Measurements from ENCODE around the gene ABCA5.
"Not testable (repeated sequence)": the region's sequence is repeated elsewhere in the genome, so short reads cannot be mapped to it uniquely, and the experiment has no call there.

Gene ABCA5

DNA sequence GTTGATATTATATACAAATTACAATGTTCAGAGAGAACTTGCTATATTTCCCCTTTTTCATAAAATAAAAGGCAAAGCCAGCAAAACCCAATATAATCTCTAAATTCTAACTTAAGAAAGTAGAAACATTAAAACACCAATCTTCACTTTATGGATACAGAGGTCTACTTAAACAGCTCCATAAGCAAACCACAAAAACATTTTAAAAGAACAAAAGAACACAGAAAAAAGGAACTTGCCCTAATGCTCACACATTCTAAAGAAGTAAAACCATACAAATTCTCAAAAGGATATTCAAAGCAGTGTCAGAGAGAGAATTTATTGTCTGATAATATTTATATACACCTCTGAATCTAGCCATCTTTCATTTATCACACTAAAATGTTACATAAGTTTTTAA, 98.9 kb downstream of the ABCA5 start:
- in situ Hi-C loops (cut with MboI; ENCODE audit: low pct_unique_long_range_greater_than_20kb, low sequenced_read_pairs) = loop anchor here (25.0 kb wide), 1 partner anchor 166 kb away; the partner anchor contains the start of gene ABCA9
- DNase-seq = no peak

DNA sequence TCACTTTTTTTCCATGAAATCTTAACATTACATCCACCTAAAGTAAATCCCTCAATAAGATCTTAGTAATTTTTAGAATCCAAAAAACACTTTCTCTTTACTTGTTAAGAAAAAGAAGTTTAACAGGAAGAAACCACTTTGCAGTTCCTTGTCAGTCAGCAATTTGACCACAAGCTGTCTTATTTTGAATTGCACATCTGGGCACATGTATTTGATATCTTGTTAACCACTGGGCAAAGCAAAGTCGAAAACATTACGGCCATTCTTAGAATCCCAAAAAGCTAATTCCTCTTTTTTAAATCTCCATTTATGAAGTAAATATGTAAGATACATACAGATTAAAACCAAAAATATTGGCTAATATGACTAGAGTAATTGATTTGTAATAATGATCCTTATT, 99.4 kb downstream of the ABCA5 start:
- peak; percentile 88 for DNase-seq
- in situ Hi-C loops (cut with MboI; ENCODE audit: low pct_unique_long_range_greater_than_20kb, low sequenced_read_pairs) = loop anchor here (25.0 kb wide), 1 partner anchor 165 kb away; the partner anchor contains the start of gene ABCA9

DNA sequence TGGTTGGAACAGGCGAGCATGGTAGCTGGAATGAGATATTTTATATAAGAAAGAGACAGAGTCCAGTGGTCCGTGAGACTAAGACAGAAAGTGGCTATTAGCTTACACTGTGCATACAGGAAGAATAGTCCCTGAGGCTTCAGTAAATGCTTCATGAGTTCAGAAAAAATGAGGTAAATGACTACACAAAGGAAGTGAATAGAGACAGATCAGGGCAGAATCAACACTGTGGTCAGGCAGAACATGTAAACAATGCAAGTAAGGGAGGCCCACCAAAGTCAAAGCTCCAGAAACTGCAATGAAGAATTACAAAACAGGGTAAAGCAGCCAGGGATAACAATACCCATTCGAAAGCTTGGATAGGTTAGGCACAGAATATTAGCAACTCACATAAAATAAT, 103.1 kb downstream of the ABCA5 start:
- no peak for DNase-seq
- in situ Hi-C loops (cut with MboI; ENCODE audit: low pct_unique_long_range_greater_than_20kb, low sequenced_read_pairs) = no loop called here

DNA sequence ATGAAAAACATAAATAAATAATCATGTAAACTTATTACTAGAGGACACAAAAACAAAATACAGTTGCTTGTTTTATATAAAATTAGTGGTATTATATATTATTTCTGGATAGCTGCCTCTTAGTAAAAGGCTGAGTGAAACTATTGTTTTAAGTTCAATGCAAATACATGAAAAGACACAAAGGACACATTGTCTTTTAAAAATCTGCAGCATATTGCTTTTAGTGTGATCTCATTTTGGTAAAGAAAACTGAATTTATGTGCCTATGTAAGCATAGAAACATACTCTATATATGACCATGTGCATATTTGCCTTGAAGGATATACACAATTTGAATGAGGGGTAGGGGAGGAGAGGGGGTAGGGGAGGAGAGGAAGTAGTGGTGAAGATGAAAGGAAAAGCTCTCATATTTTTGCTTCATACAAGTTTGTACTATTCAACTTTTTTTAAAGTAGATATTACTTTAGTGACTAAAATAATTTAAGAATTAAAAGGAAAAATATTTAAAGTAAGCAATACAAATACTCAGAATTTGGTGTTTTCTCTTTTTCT, 104.2 kb downstream of the ABCA5 start:
- in situ Hi-C loops (cut with MboI; ENCODE audit: low pct_unique_long_range_greater_than_20kb, low sequenced_read_pairs) = no loop called here
- no peak for DNase-seq

DNA sequence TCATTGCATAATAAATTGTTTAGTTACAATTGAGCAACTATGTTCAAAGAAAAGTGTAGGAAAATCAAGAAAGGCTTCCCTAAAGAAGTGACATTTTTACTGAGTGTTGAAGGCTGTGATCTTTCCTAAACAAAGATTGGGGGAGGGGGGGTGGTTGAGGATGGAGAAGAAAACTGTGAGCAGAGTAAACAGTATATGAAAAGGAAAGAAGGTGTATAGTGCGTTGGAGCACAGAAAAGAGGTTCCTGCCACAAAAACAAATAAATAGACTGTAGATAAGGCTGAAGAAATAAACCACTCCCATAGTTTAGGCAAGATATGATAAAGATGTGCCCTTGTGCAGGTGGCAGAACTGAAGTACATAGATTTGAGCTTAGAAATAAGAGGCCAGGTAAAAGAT, 106.8 kb downstream of the ABCA5 start:
- in situ Hi-C loops (cut with MboI; ENCODE audit: low pct_unique_long_range_greater_than_20kb, low sequenced_read_pairs) = no loop called here

DNA sequence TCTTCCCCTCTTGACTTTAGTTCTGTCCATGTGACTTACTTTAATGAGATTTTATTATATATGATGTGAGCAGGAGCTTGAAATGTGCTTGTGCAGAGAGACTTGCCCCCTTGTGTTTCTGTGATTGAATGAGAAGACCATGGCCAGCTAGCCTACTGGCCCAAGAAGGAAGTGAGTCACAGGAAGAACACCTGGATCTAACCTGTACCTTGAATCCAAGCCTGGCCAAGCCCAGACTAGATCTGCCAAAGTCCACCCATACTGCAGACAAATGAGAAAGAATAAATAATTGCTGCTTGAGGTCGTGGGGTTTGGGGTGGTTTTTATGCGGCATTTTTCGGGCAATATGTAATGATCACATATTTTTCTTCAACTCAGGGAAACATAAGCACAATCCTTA, 107.9 kb downstream of the ABCA5 start:
- in situ Hi-C loops (cut with MboI; ENCODE audit: low pct_unique_long_range_greater_than_20kb, low sequenced_read_pairs) = no loop called here
- DNase-seq = no peak

More for the DNA sequence above, 106.8 kb downstream of the ABCA5 start:
- no peak for DNase-seq

DNA sequence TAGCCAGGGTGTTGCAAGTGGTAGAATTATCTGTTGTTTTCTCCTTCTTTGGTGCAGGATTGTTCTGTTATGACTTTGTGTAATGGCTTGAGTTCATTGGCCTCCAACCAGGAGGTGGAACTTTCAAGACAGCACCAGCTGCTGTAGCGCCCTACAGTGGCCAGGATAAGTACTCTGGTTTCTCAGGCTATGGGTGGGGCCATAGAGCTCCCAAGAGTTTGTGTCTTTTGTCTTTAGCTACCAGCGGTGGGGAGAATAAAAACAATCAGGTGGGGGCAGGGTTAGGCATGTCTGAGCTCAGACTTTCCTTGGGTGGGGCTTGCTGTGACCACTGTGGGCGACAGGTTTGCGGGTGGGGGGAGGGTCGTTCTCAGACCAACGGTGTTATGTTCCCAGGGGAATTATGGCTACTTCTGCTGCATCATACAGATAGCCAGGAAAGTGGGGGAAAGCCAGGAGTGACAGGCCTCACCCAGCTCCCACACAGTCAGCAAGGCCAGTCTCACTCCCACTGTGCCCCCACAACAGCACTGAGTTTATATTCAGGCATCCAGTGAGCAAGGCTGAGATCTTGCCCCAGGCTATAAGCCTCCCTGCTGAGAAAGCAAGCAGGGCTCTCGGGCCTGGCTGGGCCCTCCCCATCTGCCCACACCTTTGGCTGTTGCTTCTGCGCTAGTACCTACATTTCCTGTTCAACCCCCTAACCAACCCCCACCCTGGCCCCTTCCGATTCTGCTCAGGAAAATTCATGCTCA, 113.7 kb downstream of the ABCA5 start:
- in situ Hi-C loops (cut with MboI; ENCODE audit: low pct_unique_long_range_greater_than_20kb, low sequenced_read_pairs) = no loop called here

DNA sequence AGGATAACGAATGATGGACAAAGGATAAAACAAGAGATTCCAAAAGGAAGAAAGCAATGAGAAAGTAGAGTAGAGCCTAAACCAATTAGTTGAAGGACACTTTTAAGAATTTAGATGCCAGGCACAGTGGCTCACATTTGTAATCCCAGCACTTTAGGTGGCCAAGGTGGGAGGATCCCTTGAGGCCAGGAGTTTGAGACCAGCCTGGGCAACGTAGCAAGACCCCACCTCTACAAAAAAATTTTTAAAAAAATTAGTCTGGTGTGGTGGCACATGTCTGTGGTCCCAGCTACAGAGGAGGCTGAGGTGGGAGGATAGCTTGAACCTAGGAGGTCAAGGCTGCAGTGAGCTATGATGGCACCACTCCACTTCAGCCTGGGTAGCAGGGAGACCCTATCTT, 118.3 kb downstream of the ABCA5 start:
- in situ Hi-C loops (cut with MboI; ENCODE audit: low pct_unique_long_range_greater_than_20kb, low sequenced_read_pairs) = no loop called here
- DNase-seq = no peak

More for the DNA sequence above, 113.7 kb downstream of the ABCA5 start:
- DNase-seq = peak; percentile 75

DNA sequence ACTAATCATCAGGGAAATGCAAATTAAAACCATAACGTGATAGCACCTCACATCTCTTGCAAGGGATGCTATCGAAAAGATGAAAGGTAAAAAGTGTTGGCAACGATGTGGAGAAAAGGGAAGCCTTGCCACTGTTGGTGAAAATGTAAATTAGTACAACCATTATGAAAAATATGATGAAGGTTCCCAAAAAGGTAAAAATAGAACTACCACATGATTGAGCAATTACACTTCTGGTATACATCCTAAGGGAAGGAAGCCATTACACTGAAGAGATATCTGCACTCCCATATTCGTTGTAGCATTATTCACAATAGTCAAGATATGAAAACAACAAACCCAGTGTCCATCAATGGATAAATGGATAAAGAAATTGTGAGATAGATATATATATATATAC, 119.8 kb downstream of the ABCA5 start:
- peak; percentile 74 for DNase-seq
- in situ Hi-C loops (cut with MboI; ENCODE audit: low pct_unique_long_range_greater_than_20kb, low sequenced_read_pairs) = no loop called here

DNA sequence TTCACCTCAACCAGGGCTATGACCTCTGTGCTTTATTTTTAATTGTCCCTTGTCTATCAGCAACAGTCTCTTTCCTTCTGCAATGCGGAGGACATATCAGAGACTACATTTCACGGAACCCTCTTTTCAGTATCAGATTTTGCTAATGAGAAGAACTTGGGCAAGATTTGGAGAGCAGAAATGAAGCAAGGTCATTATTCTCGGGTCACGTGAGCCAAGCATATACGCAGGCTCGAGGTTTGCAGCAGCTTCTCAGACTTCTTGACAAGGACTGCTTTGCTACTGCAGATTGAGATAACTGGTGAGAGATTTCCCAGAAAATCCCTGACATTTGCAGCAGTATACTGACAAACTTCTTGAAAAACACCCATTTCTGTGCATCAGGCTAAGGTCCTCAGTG, 128.7 kb downstream of the ABCA5 start:
- in situ Hi-C loops (cut with MboI; ENCODE audit: low pct_unique_long_range_greater_than_20kb, low sequenced_read_pairs) = no loop called here
- no peak for DNase-seq

DNA sequence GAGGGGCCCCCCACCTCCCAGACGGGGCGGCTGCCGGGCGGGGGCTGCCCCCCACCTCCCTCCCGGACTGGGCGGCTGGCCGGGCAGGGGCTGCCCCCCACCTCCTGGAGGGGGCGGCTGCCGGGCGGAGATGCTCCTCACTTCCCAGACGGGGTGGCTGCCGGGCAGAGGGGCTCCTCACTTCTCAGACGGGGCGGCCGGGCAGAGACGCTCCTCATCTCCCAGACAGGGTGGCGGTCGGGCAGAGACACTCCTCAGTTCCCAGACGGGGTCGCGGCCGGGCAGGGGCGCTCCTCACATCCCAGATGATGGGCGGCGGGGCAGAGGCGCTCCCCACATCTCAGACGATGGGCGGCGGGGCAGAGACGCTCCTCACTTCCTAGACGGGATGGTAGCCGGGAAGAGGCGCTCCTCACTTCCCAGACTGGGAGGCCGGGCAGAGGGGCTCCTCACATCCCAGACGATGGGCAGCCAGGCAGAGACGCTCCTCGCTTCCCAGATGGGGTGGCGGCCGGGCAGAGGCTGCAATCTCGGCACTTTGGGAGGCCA, 130.8 kb downstream of the ABCA5 start:
- DNase-seq; in situ Hi-C loops (cut with MboI; ENCODE audit: low pct_unique_long_range_greater_than_20kb, low sequenced_read_pairs): not testable (repeated sequence)
